WTC11 (cell line): ENCODE results near the gene GABBR2. TPM values are rescaled to one million over a fixed set of nuclear protein-coding genes. Genes with fewer than 3 reads are reported as not detected.

Experiments used
- ATAC-seq: fragments of 200-7000 bp; cut with Tn5 transposase; 2 replicates; pipeline ENCODE4 v1.10.0; 2021; ENCODE audit warnings: mild to moderate bottlenecking, moderate library complexity
- CTCF ChIA-PET: fragments of 300-600 bp; sonication (Branson Sonifier 250); formaldehyde crosslinking; loops from one replicate; lab custom pipeline; 2021; ENCODE audit warnings: antibody characterized with exemption; lab: Charles Lee
- POLR2A ChIA-PET: fragments of 350-600 bp; sonication (Branson Sonifier 250); formaldehyde crosslinking; loops from one replicate; lab custom pipeline; 2021; ENCODE audit warnings: antibody characterized with exemption; lab: Charles Lee
- DNase-seq: peaks from one replicate; pipeline ENCODE4 v3.0.0; 2021; ENCODE audit warnings: low spot score
- H3K27ac Mint-ChIP-seq: 2 replicates; pipeline ENCODE4 v1.8.0; 2021; ENCODE audit warnings: mixed read lengths
- H3K27me3 Mint-ChIP-seq: 2 replicates; pipeline ENCODE4 v1.8.0; 2021; ENCODE audit warnings: low read depth, mild to moderate bottlenecking, moderate library complexity, mixed read lengths
- H3K36me3 Mint-ChIP-seq: 2 replicates; pipeline ENCODE4 v1.8.0; 2021; ENCODE audit warnings: mixed read lengths
- H3K4me1 Mint-ChIP-seq: 2 replicates; pipeline ENCODE4 v1.8.0; 2022; ENCODE audit warnings: mixed read lengths
- H3K4me3 Mint-ChIP-seq: 2 replicates; pipeline ENCODE4 v1.8.0; 2021; ENCODE audit warnings: mild to moderate bottlenecking, moderate library complexity, mixed read lengths
- H3K9me3 Mint-ChIP-seq: 2 replicates; pipeline ENCODE4 v1.8.0; 2021; ENCODE audit warnings: mixed read lengths
- CBFB ChIP-seq: sonication (generic); formaldehyde crosslinking; IDR thresholded peaks from 2 replicates; pipeline ENCODE4 v1.8.1; 2022; ENCODE audit warnings: mild to moderate bottlenecking, low read depth, missing genetic modification reagents
- CREM ChIP-seq: sonication (generic); formaldehyde crosslinking; IDR thresholded peaks from 2 replicates; pipeline ENCODE4 v1.8.1; 2022; ENCODE audit warnings: mild to moderate bottlenecking, missing genetic modification reagents, moderate library complexity
- JAZF1 ChIP-seq: fragments of 250-450 bp; sonication (Bioruptor Pico); IDR thresholded peaks from 2 replicates; pipeline ENCODE4 v1.9.0; 2021; ENCODE audit warnings: moderate library complexity, mild to moderate bottlenecking, inconsistent platforms
- OVOL2 ChIP-seq: fragments of 250-450 bp; sonication (Bioruptor Pico); IDR thresholded peaks from 2 replicates; pipeline ENCODE4 v1.9.0; 2021; ENCODE audit warnings: mild to moderate bottlenecking, borderline replicate concordance
- PRRX2 ChIP-seq: fragments of 250-450 bp; sonication (Bioruptor Pico); IDR thresholded peaks from 2 replicates; pipeline ENCODE4 v1.8.0; 2021; ENCODE audit warnings: mild to moderate bottlenecking
- SMAD4 ChIP-seq: sonication (generic); formaldehyde crosslinking; IDR thresholded peaks from 2 replicates; pipeline ENCODE4 v1.8.0; 2022; ENCODE audit warnings: mild to moderate bottlenecking, missing genetic modification reagents
- TP53 ChIP-seq: sonication (generic); formaldehyde crosslinking; IDR thresholded peaks from 2 replicates; pipeline ENCODE4 v1.8.1; 2023; ENCODE audit warnings: mild to moderate bottlenecking, missing genetic modification reagents
- ZNF138 ChIP-seq: sonication (generic); formaldehyde crosslinking; conservative IDR thresholded peaks from 2 replicates; pipeline ENCODE4 v1.8.1; 2022; ENCODE audit warnings: mild to moderate bottlenecking, moderate library complexity, missing genetic modification reagents
- ZNF232 ChIP-seq: sonication (generic); formaldehyde crosslinking; IDR thresholded peaks from 2 replicates; pipeline ENCODE4 v1.8.0; 2022; ENCODE audit warnings: mild to moderate bottlenecking, missing genetic modification reagents
- ZNF416 ChIP-seq: fragments of 250-450 bp; sonication (Bioruptor Pico); IDR thresholded peaks from 2 replicates; pipeline ENCODE4 v1.9.0; 2021; ENCODE audit warnings: mild to moderate bottlenecking, inconsistent platforms
- total RNA-seq: library from RNA; stranded (reverse); gene quantifications from 3 replicates; pipeline ENCODE4 v1.2.3, GENCODE V29; 2021
- TF ChIP-seq, protein P1 (sequence below): fragments of 250-450 bp; sonication (Bioruptor Pico); IDR thresholded peaks from 2 replicates; pipeline ENCODE4 v1.9.0; 2021; ENCODE audit warnings: moderate library complexity, mild to moderate bottlenecking, inconsistent platforms, borderline replicate concordance
- TF ChIP-seq, protein P2 (sequence below): sonication (generic); formaldehyde crosslinking; IDR thresholded peaks from 2 replicates; pipeline ENCODE4 v1.8.1; 2022; ENCODE audit warnings: low read depth, missing genetic modification reagents, borderline replicate concordance
- TF ChIP-seq, protein P3 (sequence below): sonication (generic); formaldehyde crosslinking; IDR thresholded peaks from 2 replicates; pipeline ENCODE4 v1.8.1; 2023; ENCODE audit warnings: mild to moderate bottlenecking, moderate library complexity, missing genetic modification reagents
- TF ChIP-seq, protein P4 (sequence below): sonication (generic); formaldehyde crosslinking; IDR thresholded peaks from 2 replicates; pipeline ENCODE4 v1.8.1; 2023; ENCODE audit warnings: mild to moderate bottlenecking, missing genetic modification reagents, moderate library complexity
- TF ChIP-seq, protein P5 (sequence below): sonication (generic); formaldehyde crosslinking; IDR thresholded peaks from 2 replicates; pipeline ENCODE4 v1.8.0; 2023; ENCODE audit warnings: missing genetic modification reagents, mild to moderate bottlenecking, borderline replicate concordance

The GABBR2 gene
- total RNA-seq, 1 experiment from 2014 or later: 0.92 TPM

DNA sequence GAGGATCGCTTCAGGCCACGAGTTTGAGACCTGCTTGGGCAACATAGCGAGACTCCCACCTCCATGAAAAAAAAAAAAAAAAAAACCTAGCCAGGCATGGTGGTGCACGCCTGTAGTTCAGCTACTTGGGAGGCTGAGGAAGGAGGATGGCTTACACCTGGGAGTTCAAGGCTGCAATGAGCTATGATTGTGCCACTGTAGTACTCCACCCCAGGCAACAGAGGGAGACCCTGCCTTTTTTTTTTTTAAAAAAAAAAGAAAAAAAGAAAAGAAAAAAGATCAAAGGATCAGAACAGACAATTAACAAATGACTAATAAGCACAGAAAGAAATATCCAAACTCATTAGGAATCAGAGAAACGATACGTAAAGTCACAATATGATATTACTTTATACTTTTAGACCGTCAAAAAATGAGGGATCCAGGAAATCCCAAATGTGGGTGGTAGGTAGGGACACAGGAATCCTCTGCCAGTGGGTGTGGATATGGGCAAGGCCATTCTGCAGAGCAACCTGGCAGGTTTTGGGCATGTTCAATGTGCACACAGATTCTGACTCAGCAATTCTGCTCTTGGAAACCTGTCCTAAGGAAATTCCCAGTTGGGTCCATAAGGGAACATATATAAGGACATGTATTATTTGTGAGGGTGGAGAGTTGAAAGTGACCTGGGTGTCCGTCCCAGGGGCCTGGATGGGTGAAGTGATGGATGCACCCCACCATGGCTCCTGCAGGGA, 308.6 kb downstream of the GABBR2 start (continued):
- TF ChIP-seq, protein P1, sequence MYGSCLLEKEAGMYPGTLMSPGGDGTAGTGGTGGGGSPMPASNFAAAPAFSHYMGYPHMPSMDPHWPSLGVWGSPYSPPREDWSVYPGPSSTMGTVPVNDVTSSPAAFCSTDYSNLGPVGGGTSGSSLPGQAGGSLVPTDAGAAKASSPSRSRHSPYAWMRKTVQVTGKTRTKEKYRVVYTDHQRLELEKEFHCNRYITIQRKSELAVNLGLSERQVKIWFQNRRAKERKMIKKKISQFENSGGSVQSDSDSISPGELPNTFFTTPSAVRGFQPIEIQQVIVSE (CRISPR knock-in tag): no peak
- TF ChIP-seq OVOL2 (CRISPR knock-in tag): no peak
- TF ChIP-seq, protein P2, sequence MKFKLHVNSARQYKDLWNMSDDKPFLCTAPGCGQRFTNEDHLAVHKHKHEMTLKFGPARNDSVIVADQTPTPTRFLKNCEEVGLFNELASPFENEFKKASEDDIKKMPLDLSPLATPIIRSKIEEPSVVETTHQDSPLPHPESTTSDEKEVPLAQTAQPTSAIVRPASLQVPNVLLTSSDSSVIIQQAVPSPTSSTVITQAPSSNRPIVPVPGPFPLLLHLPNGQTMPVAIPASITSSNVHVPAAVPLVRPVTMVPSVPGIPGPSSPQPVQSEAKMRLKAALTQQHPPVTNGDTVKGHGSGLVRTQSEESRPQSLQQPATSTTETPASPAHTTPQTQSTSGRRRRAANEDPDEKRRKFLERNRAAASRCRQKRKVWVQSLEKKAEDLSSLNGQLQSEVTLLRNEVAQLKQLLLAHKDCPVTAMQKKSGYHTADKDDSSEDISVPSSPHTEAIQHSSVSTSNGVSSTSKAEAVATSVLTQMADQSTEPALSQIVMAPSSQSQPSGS: no peak
- TF ChIP-seq, all 79 proteins: peak for 0

DNA sequence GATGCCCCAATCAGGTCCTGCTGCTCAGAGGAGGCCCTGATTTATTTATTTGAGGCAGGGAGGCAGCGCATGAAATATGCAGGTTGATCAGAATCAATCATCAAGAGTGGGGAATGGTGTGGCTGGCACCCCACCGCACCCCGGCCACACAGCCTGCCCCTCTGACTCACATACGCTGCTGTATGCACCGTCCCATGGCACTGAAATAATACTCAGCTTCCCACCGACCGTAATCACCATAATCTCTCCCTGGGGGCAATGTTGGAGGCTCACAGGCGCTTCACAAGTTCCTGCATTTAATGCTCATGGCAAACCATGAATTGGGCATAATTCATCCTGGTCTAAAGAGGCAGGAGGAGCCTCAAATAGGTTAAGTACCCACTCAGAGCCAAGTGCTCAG, 312.1 kb downstream of the GABBR2 start:
- DNase-seq: no peak
- TF ChIP-seq JAZF1 (CRISPR knock-in tag) (no peak), SMAD4 (CRISPR knock-in tag) (no peak), CBFB (CRISPR knock-in tag) (no peak), ZNF232 (CRISPR knock-in tag) (no peak), PRRX2 (no peak), TP53 (CRISPR knock-in tag) (no peak), ZNF138 (CRISPR knock-in tag) (no peak), ZNF416 (CRISPR knock-in tag) (no peak), CREM (no peak)
- TF ChIP-seq, protein P3, sequence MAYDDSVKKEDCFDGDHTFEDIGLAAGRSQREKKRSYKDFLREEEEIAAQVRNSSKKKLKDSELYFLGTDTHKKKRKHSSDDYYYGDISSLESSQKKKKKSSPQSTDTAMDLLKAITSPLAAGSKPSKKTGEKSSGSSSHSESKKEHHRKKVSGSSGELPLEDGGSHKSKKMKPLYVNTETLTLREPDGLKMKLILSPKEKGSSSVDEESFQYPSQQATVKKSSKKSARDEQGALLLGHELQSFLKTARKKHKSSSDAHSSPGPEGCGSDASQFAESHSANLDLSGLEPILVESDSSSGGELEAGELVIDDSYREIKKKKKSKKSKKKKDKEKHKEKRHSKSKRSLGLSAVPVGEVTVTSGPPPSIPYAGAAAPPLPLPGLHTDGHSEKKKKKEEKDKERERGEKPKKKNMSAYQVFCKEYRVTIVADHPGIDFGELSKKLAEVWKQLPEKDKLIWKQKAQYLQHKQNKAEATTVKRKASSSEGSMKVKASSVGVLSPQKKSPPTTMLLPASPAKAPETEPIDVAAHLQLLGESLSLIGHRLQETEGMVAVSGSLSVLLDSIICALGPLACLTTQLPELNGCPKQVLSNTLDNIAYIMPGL: no peak
- TF ChIP-seq, protein P4, sequence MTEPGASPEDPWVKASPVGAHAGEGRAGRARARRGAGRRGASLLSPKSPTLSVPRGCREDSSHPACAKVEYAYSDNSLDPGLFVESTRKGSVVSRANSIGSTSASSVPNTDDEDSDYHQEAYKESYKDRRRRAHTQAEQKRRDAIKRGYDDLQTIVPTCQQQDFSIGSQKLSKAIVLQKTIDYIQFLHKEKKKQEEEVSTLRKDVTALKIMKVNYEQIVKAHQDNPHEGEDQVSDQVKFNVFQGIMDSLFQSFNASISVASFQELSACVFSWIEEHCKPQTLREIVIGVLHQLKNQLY (CRISPR knock-in tag): no peak
- TF ChIP-seq, protein P5, sequence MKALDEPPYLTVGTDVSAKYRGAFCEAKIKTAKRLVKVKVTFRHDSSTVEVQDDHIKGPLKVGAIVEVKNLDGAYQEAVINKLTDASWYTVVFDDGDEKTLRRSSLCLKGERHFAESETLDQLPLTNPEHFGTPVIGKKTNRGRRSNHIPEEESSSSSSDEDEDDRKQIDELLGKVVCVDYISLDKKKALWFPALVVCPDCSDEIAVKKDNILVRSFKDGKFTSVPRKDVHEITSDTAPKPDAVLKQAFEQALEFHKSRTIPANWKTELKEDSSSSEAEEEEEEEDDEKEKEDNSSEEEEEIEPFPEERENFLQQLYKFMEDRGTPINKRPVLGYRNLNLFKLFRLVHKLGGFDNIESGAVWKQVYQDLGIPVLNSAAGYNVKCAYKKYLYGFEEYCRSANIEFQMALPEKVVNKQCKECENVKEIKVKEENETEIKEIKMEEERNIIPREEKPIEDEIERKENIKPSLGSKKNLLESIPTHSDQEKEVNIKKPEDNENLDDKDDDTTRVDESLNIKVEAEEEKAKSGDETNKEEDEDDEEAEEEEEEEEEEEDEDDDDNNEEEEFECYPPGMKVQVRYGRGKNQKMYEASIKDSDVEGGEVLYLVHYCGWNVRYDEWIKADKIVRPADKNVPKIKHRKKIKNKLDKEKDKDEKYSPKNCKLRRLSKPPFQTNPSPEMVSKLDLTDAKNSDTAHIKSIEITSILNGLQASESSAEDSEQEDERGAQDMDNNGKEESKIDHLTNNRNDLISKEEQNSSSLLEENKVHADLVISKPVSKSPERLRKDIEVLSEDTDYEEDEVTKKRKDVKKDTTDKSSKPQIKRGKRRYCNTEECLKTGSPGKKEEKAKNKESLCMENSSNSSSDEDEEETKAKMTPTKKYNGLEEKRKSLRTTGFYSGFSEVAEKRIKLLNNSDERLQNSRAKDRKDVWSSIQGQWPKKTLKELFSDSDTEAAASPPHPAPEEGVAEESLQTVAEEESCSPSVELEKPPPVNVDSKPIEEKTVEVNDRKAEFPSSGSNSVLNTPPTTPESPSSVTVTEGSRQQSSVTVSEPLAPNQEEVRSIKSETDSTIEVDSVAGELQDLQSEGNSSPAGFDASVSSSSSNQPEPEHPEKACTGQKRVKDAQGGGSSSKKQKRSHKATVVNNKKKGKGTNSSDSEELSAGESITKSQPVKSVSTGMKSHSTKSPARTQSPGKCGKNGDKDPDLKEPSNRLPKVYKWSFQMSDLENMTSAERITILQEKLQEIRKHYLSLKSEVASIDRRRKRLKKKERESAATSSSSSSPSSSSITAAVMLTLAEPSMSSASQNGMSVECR (CRISPR knock-in tag): no peak
- ChIA-PET POLR2A (no interaction called here), CTCF (interaction anchor here (1.1 kb wide), 1 partner anchor 16 kb away, joined by 4 read pairs; no protein-coding TSS in a partner anchor)
- no peak for ATAC-seq
- Mint-ChIP-seq H3K4me3 (no peak overlapping the region), H3K27ac (no peak overlapping the region), H3K27me3 (no peaks in the 10 kb centered on the region), H3K36me3 (no peaks in the 10 kb centered on the region), H3K4me1 (peaks cover 26% of the 10 kb centered on the region), H3K9me3 (peaks cover 18% of the 10 kb centered on the region)
